ENCODE measurements around the gene PAX8.

- TF ChIP-seq YY1 (IDR thresholded peaks at IDR 0.05; ENCODE audit: insufficient read depth, insufficient read length) (no peak), ZNF274 (IDR thresholded peaks at IDR 0.05; ENCODE audit: low read depth, low read length) (no peak)
Observed at GRCh38 chr2:113201496-113202304, 77.0 kb downstream of the PAX8 start.
